Pons (tissue), 1 donor: Measurements from ENCODE around the gene TGIF2LX.
"Not testable (repeated sequence)": the region's sequence is repeated elsewhere in the genome, so short reads cannot be mapped to it uniquely, and the experiment has no call there.

Source experiments
- DNase-seq: peaks from one replicate; pipeline ENCODE4 v3.0.0-alpha.2; 2016; ENCODE audit warnings: low spot score

The TGIF2LX gene

GRCh38 chrX:89921665-89922064 lies at the start of gene TGIF2LX:
Gene TGIF2LX (plus strand): TSS chrX:89921908. CDS start chrX:89922086, 178 bp downstream.
- not testable (repeated sequence) for DNase-seq

GRCh38 chrX:89922338-89922934 lies 728 bp downstream of the TGIF2LX start:
- DNase-seq = not testable (repeated sequence)

- not testable (repeated sequence) for DNase-seq
Measured at GRCh38 chrX:89943077-89943476, 21.4 kb downstream of the TGIF2LX start.

GRCh38 chrX:89965588-89965987 lies 43.9 kb downstream of the TGIF2LX start:
- DNase-seq = not testable (repeated sequence)
